Effector memory CD8-positive, alpha-beta T cell (primary cell): ENCODE data around the gene PDSS2.
A peak's percentile ranks its signal among the peaks of the same experiment; 100 is the strongest.

ENCODE experiments used
- ATAC-seq: fragments of 150-1000 bp; cut with Tn5 transposase; replicated peaks from 2 replicates; pipeline ENCODE4 v1.10.0; 2021; ENCODE audit warnings: mild to moderate bottlenecking, moderate library complexity
- DNase-seq, 3 experiments: peaks; one replicate each; pipeline ENCODE4 v3.0.0; 2021
- H3K27ac Mint-ChIP-seq, 2 donors: one replicate each; pipeline ENCODE4 v1.8.0; 2022; ENCODE audit warnings: mild to moderate bottlenecking in 2 of 2, mixed read lengths in 2 of 2, moderate library complexity in 2 of 2
- H3K27me3 Mint-ChIP-seq, 2 donors: one replicate each; pipeline ENCODE4 v1.8.0; 2022; ENCODE audit warnings: mixed read lengths in 2 of 2
- H3K36me3 Mint-ChIP-seq: one replicate; pipeline ENCODE4 v1.8.0; 2022; ENCODE audit warnings: mild to moderate bottlenecking, moderate library complexity, mixed read lengths; ENCODE audit not compliant: insufficient read depth
- H3K4me1 Mint-ChIP-seq, 2 donors: one replicate each; pipeline ENCODE4 v1.8.0; 2022; ENCODE audit warnings: low read depth in 2 of 2, mixed read lengths in 2 of 2
- H3K4me3 Mint-ChIP-seq, 2 donors: one replicate each; pipeline ENCODE4 v1.8.0; 2022; ENCODE audit warnings: mild to moderate bottlenecking in 2 of 2, mixed read lengths in 2 of 2, moderate library complexity in 2 of 2
- H3K9me3 Mint-ChIP-seq, 2 donors: one replicate each; pipeline ENCODE4 v1.8.0; 2022; ENCODE audit warnings: mixed read lengths in 2 of 2

The PDSS2 gene

DNA sequence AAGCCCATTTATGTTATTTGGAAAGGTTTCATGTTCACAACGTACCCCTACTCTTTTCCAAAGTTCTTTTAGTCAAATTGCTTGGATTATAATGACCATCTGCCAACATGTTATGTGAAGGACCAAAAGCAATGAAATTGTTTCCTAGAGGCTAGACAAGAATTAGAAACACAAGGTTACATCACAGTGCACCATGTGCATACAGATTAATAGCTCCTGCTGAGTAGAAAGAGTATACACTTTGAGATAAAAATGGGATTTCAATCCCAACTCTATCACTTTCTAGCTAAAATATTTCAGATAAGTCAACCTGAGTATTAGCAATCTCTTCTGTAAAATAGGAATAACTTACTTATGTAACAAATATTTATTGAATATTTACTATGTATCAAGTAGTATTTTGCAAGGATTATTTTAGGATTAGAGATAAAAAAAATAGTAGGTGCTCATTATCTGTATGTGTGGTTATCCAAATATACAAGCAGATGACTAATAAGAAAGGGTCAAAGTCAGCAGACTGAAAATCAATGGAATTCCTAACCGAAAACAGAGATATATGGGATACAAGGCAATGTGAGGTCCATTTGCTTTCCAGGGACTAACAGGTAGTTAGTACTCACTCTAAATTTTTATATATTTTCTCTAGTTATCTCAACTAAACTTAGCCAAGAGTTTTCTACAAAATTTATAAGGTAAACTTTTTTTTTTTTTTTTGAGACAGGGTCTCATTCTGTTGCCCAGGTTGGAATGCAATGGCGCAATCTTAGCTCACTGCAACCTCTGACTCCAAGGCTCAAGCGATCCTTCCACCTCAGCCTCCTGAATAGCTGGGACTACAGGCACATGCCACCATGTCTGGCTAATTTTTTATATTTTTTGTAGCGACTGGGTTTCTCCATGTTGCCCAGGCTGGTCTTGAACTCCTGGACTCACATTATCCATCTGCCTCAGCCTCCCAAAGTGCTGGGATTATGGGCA lies 127.7 kb downstream of the PDSS2 start:
- no peak for DNase-seq
- H3K4me3 Mint-ChIP-seq, result no peak overlapping the region
- no peak overlapping the region for H3K27ac Mint-ChIP-seq
- H3K4me1 Mint-ChIP-seq, result peaks cover 4 to 18% of the 10 kb centered on the region in 2 donors
- H3K9me3 Mint-ChIP-seq, result no peaks in the 10 kb centered on the region
- no peak for ATAC-seq
- H3K27me3 Mint-ChIP-seq, result no peaks in the 10 kb centered on the region
- H3K36me3 Mint-ChIP-seq, result no peaks in the 10 kb centered on the region

- Mint-ChIP-seq H3K27ac (peak overlapping the region; percentile 20 to 74), H3K4me3 (peak overlapping the region in 1 of 2 donors; percentile 25)
- peak; percentile 43 for ATAC-seq
Measured at GRCh38 chr6:107330168-107330567, 129.2 kb downstream of the PDSS2 start.

DNA sequence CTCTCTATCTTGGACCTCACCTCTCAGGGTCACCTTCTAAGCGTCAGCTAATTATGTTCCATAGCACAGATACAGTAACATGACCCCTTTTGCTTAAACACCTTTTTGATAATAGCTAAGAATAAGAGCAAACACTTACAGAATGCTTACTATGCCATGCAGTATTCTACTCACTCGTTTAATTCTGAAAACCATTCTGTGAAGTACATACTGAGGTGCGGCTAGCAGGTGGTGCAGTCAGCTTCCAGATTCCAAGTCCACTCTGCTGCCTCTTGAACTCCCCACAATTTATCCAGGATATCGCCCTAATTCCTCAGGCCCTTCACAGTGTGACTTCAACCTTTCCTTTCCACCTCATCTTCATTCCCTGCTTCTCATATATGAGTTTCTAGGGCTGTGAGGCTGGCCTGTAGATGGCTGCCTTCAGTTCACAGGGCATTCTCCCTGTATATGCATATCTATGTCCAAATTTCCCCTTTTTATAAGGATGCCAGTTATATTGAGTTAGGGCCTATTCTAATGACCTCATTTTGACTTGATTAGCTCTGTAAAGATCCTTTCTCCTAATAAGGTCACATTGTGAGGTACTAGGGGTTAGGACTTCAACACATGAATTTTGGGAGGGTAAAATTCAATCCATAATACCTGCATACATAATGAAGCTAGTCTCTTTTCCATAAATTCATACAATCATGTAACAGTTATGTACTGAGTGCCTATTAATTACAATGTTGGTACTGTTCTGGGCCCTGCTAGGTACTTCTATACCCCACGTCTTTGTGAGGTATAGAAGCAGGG lies 130.1 kb downstream of the PDSS2 start:
- no peak for ATAC-seq
- no peaks in the 10 kb centered on the region for H3K9me3 Mint-ChIP-seq
- H3K4me1 Mint-ChIP-seq, result peaks cover 4 to 18% of the 10 kb centered on the region in 2 donors
- peaks cover 3% of the 10 kb centered on the region for H3K36me3 Mint-ChIP-seq
- no peak overlapping the region for H3K4me3 Mint-ChIP-seq
- H3K27me3 Mint-ChIP-seq, result no peaks in the 10 kb centered on the region
- no peak for DNase-seq
- peak overlapping the region; percentile 20 to 74 for H3K27ac Mint-ChIP-seq

More at GRCh38 chr6:107330168-107330567, 129.2 kb downstream of the PDSS2 start:
- no peak for DNase-seq
- Mint-ChIP-seq H3K4me1 (peaks cover 4 to 18% of the 10 kb centered on the region in 2 donors), H3K27me3 (no peaks in the 10 kb centered on the region), H3K9me3 (no peaks in the 10 kb centered on the region), H3K36me3 (peaks cover 3% of the 10 kb centered on the region)

DNA sequence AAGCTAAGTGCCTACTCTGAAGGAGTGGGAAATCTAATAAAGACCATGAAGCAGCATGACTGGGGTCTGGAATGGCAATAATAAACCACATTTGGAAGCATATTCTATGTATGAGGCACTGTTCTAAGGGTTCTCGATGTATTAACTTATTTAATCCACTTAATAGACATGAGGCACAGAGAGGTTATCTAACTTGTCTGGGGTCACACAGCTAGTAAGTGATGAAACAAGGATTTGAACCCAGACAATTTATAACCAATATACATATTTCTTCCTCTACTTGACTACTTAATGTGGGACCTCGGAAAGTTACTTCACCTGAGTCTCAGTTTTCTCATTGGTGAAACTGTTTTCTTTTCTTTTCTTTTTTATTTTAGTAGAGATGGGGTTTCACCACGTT lies 131.3 kb downstream of the PDSS2 start:
- H3K27me3 Mint-ChIP-seq, result no peaks in the 10 kb centered on the region
- ATAC-seq (no peak), DNase-seq (no peak)
- H3K4me1 Mint-ChIP-seq, result peaks cover 4 to 14% of the 10 kb centered on the region in 2 donors
- H3K36me3 Mint-ChIP-seq, result peaks cover 3% of the 10 kb centered on the region
- no peak overlapping the region for H3K4me3 Mint-ChIP-seq
- no peaks in the 10 kb centered on the region for H3K9me3 Mint-ChIP-seq
- H3K27ac Mint-ChIP-seq, result no peak overlapping the region

DNA sequence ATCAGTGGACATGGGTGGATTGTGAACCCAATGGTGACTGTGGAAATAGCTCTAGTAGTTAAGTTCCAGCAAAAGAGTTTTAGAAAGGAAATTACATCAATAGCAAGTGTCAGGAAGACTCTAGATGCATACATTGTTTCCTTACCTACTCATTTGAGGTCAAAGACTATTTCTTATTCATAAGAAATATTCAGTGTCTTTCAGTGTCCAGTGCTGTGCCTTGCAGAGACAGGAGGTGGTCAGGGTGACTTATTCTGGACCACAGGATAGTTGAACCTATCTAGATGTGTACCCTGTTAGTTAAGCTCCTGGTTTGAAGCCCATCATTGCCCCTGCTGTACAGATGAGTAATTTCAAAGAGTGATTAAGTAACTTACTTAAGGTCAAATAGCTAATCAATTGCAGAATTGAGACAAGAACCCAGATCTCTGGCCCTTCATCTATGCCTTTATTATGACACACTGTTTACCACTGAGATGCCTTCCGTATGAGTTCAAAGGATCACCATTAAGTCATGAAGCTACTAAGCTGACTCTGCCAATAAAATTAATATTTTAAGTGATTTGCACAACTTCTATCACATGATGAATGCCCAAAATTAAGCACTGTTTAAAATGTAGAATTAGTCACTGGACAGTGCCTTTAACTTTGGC lies 136.1 kb downstream of the PDSS2 start:
- ATAC-seq, result no peak
- Mint-ChIP-seq H3K4me3 (no peak overlapping the region), H3K27ac (no peak overlapping the region), H3K36me3 (peaks cover 4% of the 10 kb centered on the region), H3K9me3 (no peaks in the 10 kb centered on the region), H3K4me1 (peaks cover 0 to 2% of the 10 kb centered on the region in 2 donors), H3K27me3 (no peaks in the 10 kb centered on the region)
- no peak for DNase-seq

DNA sequence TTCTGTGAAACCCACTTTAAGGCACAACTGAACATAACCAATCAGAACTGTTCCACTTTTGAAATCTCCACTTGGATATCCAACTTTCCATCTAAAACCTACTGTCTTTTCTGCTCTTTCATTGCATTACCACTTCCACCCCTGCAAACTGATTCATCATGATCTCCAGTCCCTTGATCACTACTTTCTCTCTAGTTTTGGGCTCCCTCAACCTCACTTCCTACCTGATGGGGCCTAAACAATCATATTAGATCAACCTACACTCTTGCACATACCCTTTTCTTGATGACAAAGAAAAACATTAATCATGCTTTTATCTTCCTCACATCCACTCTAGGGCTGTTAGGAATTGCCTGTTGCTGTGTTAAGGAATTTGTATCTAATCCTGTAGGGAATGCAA lies 137.6 kb downstream of the PDSS2 start:
- no peak for ATAC-seq

DNA sequence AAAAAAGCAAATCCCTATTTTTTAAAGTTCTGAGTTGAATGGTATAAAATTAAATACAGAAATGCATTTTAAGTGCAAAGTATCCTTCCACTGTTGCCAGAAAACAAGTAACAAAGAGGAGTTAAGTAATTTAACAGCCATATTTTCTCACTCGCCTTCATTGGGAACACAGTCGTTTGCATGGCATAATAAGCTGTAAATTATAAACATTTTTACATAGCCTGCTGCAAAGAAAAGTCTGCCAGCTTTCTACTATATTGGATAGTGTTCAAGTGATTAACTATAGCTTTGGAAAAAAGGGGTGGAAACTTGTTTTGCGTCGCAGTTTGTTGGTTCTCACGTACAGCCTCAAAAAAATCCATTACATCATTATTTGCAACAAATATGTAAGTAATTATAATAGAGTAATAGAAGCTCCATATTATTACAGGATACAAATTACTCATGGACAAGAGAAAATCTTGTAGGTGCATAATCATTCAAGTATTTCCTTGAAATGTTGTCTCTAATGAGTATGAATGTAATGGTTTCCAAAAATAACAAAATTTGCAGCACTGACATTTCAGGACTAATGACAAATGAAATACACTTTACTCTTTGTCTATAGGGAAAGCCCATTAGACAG lies 139.3 kb downstream of the PDSS2 start:
- Mint-ChIP-seq H3K9me3 (no peaks in the 10 kb centered on the region), H3K4me1 (peaks cover 0 to 2% of the 10 kb centered on the region in 2 donors)

More for the DNA sequence above, 137.6 kb downstream of the PDSS2 start:
- no peaks in the 10 kb centered on the region for H3K9me3 Mint-ChIP-seq
- no peaks in the 10 kb centered on the region for H3K27me3 Mint-ChIP-seq
- DNase-seq, result no peak
- peaks cover 6% of the 10 kb centered on the region for H3K36me3 Mint-ChIP-seq
- H3K4me1 Mint-ChIP-seq, result peaks cover 0 to 2% of the 10 kb centered on the region in 2 donors
- no peak overlapping the region for H3K27ac Mint-ChIP-seq
- H3K4me3 Mint-ChIP-seq, result no peak overlapping the region

DNA sequence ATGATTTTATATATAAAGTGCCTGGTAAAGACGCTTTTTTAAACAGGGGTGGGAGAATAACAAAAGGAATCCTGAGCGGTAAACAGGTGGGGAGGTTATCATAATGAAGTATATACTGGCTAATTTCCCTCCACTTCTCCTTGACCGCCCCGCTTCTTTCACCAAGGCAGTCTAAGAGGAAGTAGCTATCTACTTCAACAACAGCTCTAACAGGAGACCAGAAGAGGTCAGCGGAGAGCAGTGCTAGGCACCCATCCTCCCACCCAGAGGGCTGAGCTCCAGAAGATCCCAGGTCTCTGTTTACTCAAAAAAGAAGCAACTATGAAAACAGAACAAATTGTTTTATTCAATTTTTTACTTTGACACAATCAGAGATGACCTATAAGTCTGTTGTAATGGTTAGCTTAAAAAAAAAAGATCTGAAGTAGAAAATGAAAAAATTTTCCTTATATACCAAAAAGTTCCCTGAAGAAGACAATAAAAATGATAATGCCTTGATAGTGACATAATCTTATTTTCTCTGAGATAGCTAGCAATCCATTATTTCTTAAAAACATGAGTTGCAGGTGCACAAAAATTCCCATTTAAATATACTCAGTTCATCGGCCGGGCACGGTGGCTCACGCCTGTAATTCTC lies 141.1 kb downstream of the PDSS2 start:
- H3K27ac Mint-ChIP-seq, result no peak overlapping the region
- H3K36me3 Mint-ChIP-seq, result peaks cover 3% of the 10 kb centered on the region
- peaks cover 0 to 2% of the 10 kb centered on the region in 2 donors for H3K4me1 Mint-ChIP-seq
- H3K9me3 Mint-ChIP-seq, result no peaks in the 10 kb centered on the region
- no peak for DNase-seq
- ATAC-seq, result no peak
- no peaks in the 10 kb centered on the region for H3K27me3 Mint-ChIP-seq
- no peak overlapping the region for H3K4me3 Mint-ChIP-seq

More for the DNA sequence above, 139.3 kb downstream of the PDSS2 start:
- Mint-ChIP-seq H3K27me3 (no peaks in the 10 kb centered on the region), H3K4me3 (no peak overlapping the region), H3K36me3 (peaks cover 3% of the 10 kb centered on the region), H3K27ac (no peak overlapping the region)
- ATAC-seq (no peak), DNase-seq (no peak)

DNA sequence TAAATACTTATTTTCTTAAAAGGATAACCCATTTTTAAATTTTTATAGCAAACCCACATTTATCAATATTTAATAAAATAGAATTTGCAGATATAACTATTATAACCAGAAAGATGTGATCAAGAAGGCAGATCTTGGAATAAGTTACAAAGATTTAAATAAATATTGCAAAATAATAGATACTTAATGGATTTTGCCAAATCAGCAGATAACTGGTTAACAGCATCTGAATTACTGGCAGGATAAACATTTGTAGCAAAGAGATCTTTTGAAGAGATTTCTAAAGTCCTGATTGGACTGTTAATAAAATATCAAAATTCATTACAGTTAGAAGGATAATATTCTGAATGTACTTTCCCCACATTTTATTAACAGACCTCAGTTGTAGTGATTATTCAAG lies 144.2 kb downstream of the PDSS2 start:
- H3K9me3 Mint-ChIP-seq, result no peaks in the 10 kb centered on the region
- H3K36me3 Mint-ChIP-seq, result peaks cover 3% of the 10 kb centered on the region
- DNase-seq (no peak), ATAC-seq (no peak)
- H3K4me1 Mint-ChIP-seq, result peaks cover 0 to 10% of the 10 kb centered on the region in 2 donors
- H3K4me3 Mint-ChIP-seq, result no peak overlapping the region
- no peak overlapping the region for H3K27ac Mint-ChIP-seq
- H3K27me3 Mint-ChIP-seq, result no peaks in the 10 kb centered on the region

- DNase-seq (no peak), ATAC-seq (no peak)
- H3K4me3 Mint-ChIP-seq, result no peak overlapping the region
- no peak overlapping the region for H3K27ac Mint-ChIP-seq
- no peaks in the 10 kb centered on the region for H3K9me3 Mint-ChIP-seq
- H3K27me3 Mint-ChIP-seq, result no peaks in the 10 kb centered on the region
- peaks cover 6% of the 10 kb centered on the region for H3K36me3 Mint-ChIP-seq
- H3K4me1 Mint-ChIP-seq, result peaks cover 0 to 10% of the 10 kb centered on the region in 2 donors
Measured at GRCh38 chr6:107314531-107314939, 144.8 kb downstream of the PDSS2 start.

DNA sequence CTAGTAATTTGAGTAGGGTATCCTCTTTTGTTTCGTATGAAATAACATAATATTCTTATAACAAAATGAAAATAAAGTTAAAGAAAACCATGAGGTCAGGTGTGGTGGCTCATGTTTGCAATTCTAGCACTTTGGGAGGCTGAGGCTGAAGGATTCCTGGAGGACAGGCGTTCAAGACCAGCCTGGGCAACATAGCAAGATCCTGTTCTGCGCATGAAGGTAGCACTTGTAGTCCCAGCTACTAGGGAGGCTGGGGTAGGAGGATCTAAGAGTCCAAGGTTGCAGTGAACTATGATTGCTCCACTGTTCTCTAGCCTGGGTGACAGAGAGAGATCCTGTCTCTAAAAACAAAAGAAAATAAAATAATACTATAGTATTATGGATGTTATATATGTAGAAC lies 145.6 kb downstream of the PDSS2 start:
- Mint-ChIP-seq H3K4me3 (no peak overlapping the region), H3K36me3 (peaks cover 6% of the 10 kb centered on the region), H3K9me3 (no peaks in the 10 kb centered on the region), H3K4me1 (peaks cover 0 to 10% of the 10 kb centered on the region in 2 donors), H3K27ac (no peak overlapping the region), H3K27me3 (no peaks in the 10 kb centered on the region)
- ATAC-seq (no peak), DNase-seq (no peak)

DNA sequence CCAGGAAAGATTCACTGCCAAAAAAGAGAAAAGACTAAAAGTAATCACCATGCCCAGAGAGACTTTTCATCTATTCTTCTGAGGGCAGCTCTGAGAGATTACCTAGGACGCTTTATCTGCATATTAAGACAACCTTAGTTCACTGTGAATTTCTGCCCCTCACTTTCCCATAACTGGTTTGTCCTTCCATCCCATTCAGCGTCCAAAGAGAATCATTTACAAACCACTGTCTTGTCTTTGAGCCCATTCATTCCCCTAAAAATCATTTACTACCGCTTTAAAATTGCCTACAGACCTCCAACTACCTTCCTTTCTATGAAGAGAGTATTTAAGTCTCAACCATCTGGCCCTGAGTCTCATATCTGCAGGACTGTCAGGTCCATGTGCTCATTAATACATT lies 149.0 kb downstream of the PDSS2 start:
- H3K4me1 Mint-ChIP-seq, result peaks cover 0 to 16% of the 10 kb centered on the region in 2 donors
- peaks cover 3% of the 10 kb centered on the region for H3K36me3 Mint-ChIP-seq
- no peak overlapping the region for H3K4me3 Mint-ChIP-seq
- DNase-seq, result no peak
- no peak overlapping the region for H3K27ac Mint-ChIP-seq
- H3K9me3 Mint-ChIP-seq, result no peaks in the 10 kb centered on the region
- no peaks in the 10 kb centered on the region for H3K27me3 Mint-ChIP-seq
- no peak for ATAC-seq
